WTC11 (cell line): ENCODE data around the gene MGMT. TPM values are rescaled to one million over a fixed set of nuclear protein-coding genes. Genes with fewer than 3 reads are reported as not detected.

Experiments
- ATAC-seq: fragments of 200-7000 bp; cut with Tn5 transposase; 2 replicates; pipeline ENCODE4 v1.10.0; 2021; ENCODE audit warnings: mild to moderate bottlenecking, moderate library complexity
- CTCF ChIA-PET: fragments of 300-600 bp; sonication (Branson Sonifier 250); formaldehyde crosslinking; loops from one replicate; lab custom pipeline; 2021; ENCODE audit warnings: antibody characterized with exemption; lab: Charles Lee
- POLR2A ChIA-PET: fragments of 350-600 bp; sonication (Branson Sonifier 250); formaldehyde crosslinking; loops from one replicate; lab custom pipeline; 2021; ENCODE audit warnings: antibody characterized with exemption; lab: Charles Lee
- DNase-seq: peaks from one replicate; pipeline ENCODE4 v3.0.0; 2021; ENCODE audit warnings: low spot score
- H3K27ac Mint-ChIP-seq: 2 replicates; pipeline ENCODE4 v1.8.0; 2021; ENCODE audit warnings: mixed read lengths
- H3K27me3 Mint-ChIP-seq: 2 replicates; pipeline ENCODE4 v1.8.0; 2021; ENCODE audit warnings: low read depth, mild to moderate bottlenecking, moderate library complexity, mixed read lengths
- H3K36me3 Mint-ChIP-seq: 2 replicates; pipeline ENCODE4 v1.8.0; 2021; ENCODE audit warnings: mixed read lengths
- H3K4me1 Mint-ChIP-seq: 2 replicates; pipeline ENCODE4 v1.8.0; 2022; ENCODE audit warnings: mixed read lengths
- H3K4me3 Mint-ChIP-seq: 2 replicates; pipeline ENCODE4 v1.8.0; 2021; ENCODE audit warnings: mild to moderate bottlenecking, moderate library complexity, mixed read lengths
- H3K9me3 Mint-ChIP-seq: 2 replicates; pipeline ENCODE4 v1.8.0; 2021; ENCODE audit warnings: mixed read lengths
- AFF4 ChIP-seq: sonication (generic); formaldehyde crosslinking; IDR thresholded peaks from 2 replicates; pipeline ENCODE4 v1.8.1; 2023; ENCODE audit warnings: mild to moderate bottlenecking, missing genetic modification reagents, borderline replicate concordance
- ATF2 ChIP-seq: sonication (generic); formaldehyde crosslinking; IDR thresholded peaks from 2 replicates; pipeline ENCODE4 v1.8.1; 2022; ENCODE audit warnings: low read depth, missing genetic modification reagents, borderline replicate concordance
- CREM ChIP-seq: sonication (generic); formaldehyde crosslinking; IDR thresholded peaks from 2 replicates; pipeline ENCODE4 v1.8.1; 2022; ENCODE audit warnings: mild to moderate bottlenecking, missing genetic modification reagents, moderate library complexity
- CTCF ChIP-seq: fragments of 200-600 bp; IDR thresholded peaks from 2 replicates; pipeline ENCODE4 v1.8.0; 2022; ENCODE audit warnings: antibody characterized with exemption
- IRF1 ChIP-seq: sonication (generic); formaldehyde crosslinking; IDR thresholded peaks from 2 replicates; pipeline ENCODE4 v1.8.0; 2023; ENCODE audit warnings: missing genetic modification reagents
- JUN ChIP-seq: sonication (generic); formaldehyde crosslinking; IDR thresholded peaks from 2 replicates; pipeline ENCODE4 v1.8.0; 2023; ENCODE audit warnings: mild to moderate bottlenecking, missing genetic modification reagents
- SMAD4 ChIP-seq: sonication (generic); formaldehyde crosslinking; IDR thresholded peaks from 2 replicates; pipeline ENCODE4 v1.8.0; 2022; ENCODE audit warnings: mild to moderate bottlenecking, missing genetic modification reagents
- TCF7 ChIP-seq: sonication (generic); formaldehyde crosslinking; IDR thresholded peaks from 2 replicates; pipeline ENCODE4 v1.8.0; 2022; ENCODE audit warnings: mild to moderate bottlenecking, low read depth, missing genetic modification reagents, moderate library complexity
- TEAD4 ChIP-seq: sonication (generic); formaldehyde crosslinking; IDR thresholded peaks from 2 replicates; pipeline ENCODE4 v1.8.0; 2022; ENCODE audit warnings: mild to moderate bottlenecking, missing genetic modification reagents
- USF2 ChIP-seq: sonication (generic); formaldehyde crosslinking; IDR thresholded peaks from 2 replicates; pipeline ENCODE4 v1.8.1; 2023; ENCODE audit warnings: mild to moderate bottlenecking, missing genetic modification reagents, moderate library complexity
- ZNF219 ChIP-seq: sonication (generic); formaldehyde crosslinking; IDR thresholded peaks from 2 replicates; pipeline ENCODE4 v1.8.0; 2023; ENCODE audit warnings: missing genetic modification reagents, mild to moderate bottlenecking, borderline replicate concordance
- ZNF317 ChIP-seq: sonication (generic); formaldehyde crosslinking; IDR thresholded peaks from 2 replicates; pipeline ENCODE4 v1.8.1; 2023; ENCODE audit warnings: low read depth, mild to moderate bottlenecking, moderate library complexity, missing genetic modification reagents, borderline replicate concordance
- ZNF416 ChIP-seq: fragments of 250-450 bp; sonication (Bioruptor Pico); IDR thresholded peaks from 2 replicates; pipeline ENCODE4 v1.9.0; 2021; ENCODE audit warnings: mild to moderate bottlenecking, inconsistent platforms
- ZNF512 ChIP-seq: sonication (generic); formaldehyde crosslinking; IDR thresholded peaks from 2 replicates; pipeline ENCODE4 v1.8.1; 2022; ENCODE audit warnings: missing genetic modification reagents, borderline replicate concordance
- ZSCAN18 ChIP-seq: fragments of 250-450 bp; sonication (Bioruptor Pico); IDR thresholded peaks from 2 replicates; pipeline ENCODE4 v2.1.2; 2022; ENCODE audit warnings: mild to moderate bottlenecking, moderate library complexity
- total RNA-seq: library from RNA; stranded (reverse); gene quantifications from 3 replicates; pipeline ENCODE4 v1.2.3, GENCODE V29; 2021

Gene MGMT
- total RNA-seq, 1 experiment from 2014 or later, result 11.8 TPM

GRCh38 chr10:129643266-129643665, 176.2 kb downstream of the MGMT start:
- POLR2A ChIA-PET, result no interaction called here
- peaks cover 23% of the 10 kb centered on the region for H3K4me1 Mint-ChIP-seq

GRCh38 chr10:129645487-129645886, 178.4 kb downstream of the MGMT start:
- Mint-ChIP-seq H3K27ac (no peak overlapping the region), H3K36me3 (no peaks in the 10 kb centered on the region), H3K9me3 (no peaks in the 10 kb centered on the region), H3K4me3 (no peak overlapping the region), H3K4me1 (peaks cover 27% of the 10 kb centered on the region), H3K27me3 (no peaks in the 10 kb centered on the region)
- DNase-seq (no peak), ATAC-seq (no peak)
- ChIA-PET CTCF (interaction anchor here (1.4 kb wide), 1 partner anchor 13 kb away, joined by 7 read pairs; no protein-coding TSS in a partner anchor), POLR2A (no interaction called here)
- TF ChIP-seq USF2 (CRISPR knock-in tag) (no peak), ZNF416 (CRISPR knock-in tag) (no peak), SMAD4 (CRISPR knock-in tag) (no peak), ZNF219 (CRISPR knock-in tag) (no peak), AFF4 (no peak), CTCF (no peak), TCF7 (CRISPR knock-in tag) (no peak), JUN (no peak)

More at GRCh38 chr10:129643266-129643665, 176.2 kb downstream of the MGMT start:
- Mint-ChIP-seq H3K4me3 (no peak overlapping the region), H3K27me3 (peaks cover 4% of the 10 kb centered on the region), H3K27ac (no peak overlapping the region)
- no peak for DNase-seq
- TF ChIP-seq USF2 (CRISPR knock-in tag), result no peak
- no peak for TF ChIP-seq ATF2 (CRISPR knock-in tag)
- TF ChIP-seq ZNF317, result no peak
- TF ChIP-seq ZNF512, result no peak
- no peak for TF ChIP-seq IRF1 (CRISPR knock-in tag)
- no peak for TF ChIP-seq TEAD4 (CRISPR knock-in tag)
- no peak for TF ChIP-seq ZSCAN18
- TF ChIP-seq ZNF416 (CRISPR knock-in tag), result no peak
- no peak for TF ChIP-seq CREM (CRISPR knock-in tag)
- TF ChIP-seq, all 79 proteins: peak for 0
- CTCF ChIA-PET, result interaction anchor here (0.9 kb wide), 1 partner anchor 15 kb away, joined by 4 read pairs; no protein-coding TSS in a partner anchor
- Mint-ChIP-seq H3K36me3 (no peaks in the 10 kb centered on the region), H3K9me3 (no peaks in the 10 kb centered on the region)
- no peak for ATAC-seq
